H9 (cell line): ENCODE results near the gene IL1RAP. TPM values are rescaled to one million over a fixed set of nuclear protein-coding genes. Genes with fewer than 3 reads are reported as not detected.

Experiments
- DNase-seq: peaks from one replicate; pipeline ENCODE4 v3.0.0-alpha.2; 2017
- H2AFZ ChIP-seq: one replicate; pipeline ENCODE4 v1.6.1; 2013; ENCODE audit warnings: mild to moderate bottlenecking, low read length, control low read depth, moderate library complexity
- H2AK5ac ChIP-seq: 2 replicates; pipeline ENCODE4 v1.6.1; 2013; ENCODE audit warnings: low read length, control low read depth, mixed read lengths; ENCODE audit not compliant: insufficient read length
- H2BK120ac ChIP-seq: one replicate; pipeline ENCODE4 v1.6.1; 2013; ENCODE audit warnings: low read depth, mild to moderate bottlenecking, low read length, control low read depth, inconsistent platforms; ENCODE audit not compliant: poor library complexity, severe bottlenecking
- H2BK12ac ChIP-seq: 2 replicates; pipeline ENCODE4 v1.6.1; 2013; ENCODE audit warnings: low read length, control low read depth, mixed read lengths, low read depth; ENCODE audit not compliant: insufficient read length
- H2BK15ac ChIP-seq: 2 replicates; pipeline ENCODE4 v1.6.1; 2013; ENCODE audit warnings: low read depth, low read length, control low read depth
- H2BK20ac ChIP-seq: one replicate; pipeline ENCODE4 v1.6.1; 2013; ENCODE audit warnings: low read depth, mild to moderate bottlenecking, low read length, control low read depth, inconsistent platforms; ENCODE audit not compliant: poor library complexity, severe bottlenecking
- H2BK5ac ChIP-seq: 2 replicates; pipeline ENCODE4 v1.6.1; 2013; ENCODE audit warnings: low read length, control low read depth, mixed read lengths; ENCODE audit not compliant: insufficient read length
- H3K14ac ChIP-seq: 2 replicates; pipeline ENCODE4 v1.6.1; 2013; ENCODE audit warnings: low read length, control low read depth; ENCODE audit not compliant: insufficient read depth
- H3K18ac ChIP-seq: 2 replicates; pipeline ENCODE4 v1.6.1; 2013; ENCODE audit warnings: low read depth, mild to moderate bottlenecking, mixed read lengths, low read length, control low read depth; ENCODE audit not compliant: insufficient read length
- H3K23ac ChIP-seq: 2 replicates; pipeline ENCODE4 v1.6.1; 2013; ENCODE audit warnings: low read length, control low read depth, mixed read lengths, low read depth; ENCODE audit not compliant: insufficient read length
- H3K23me2 ChIP-seq: 2 replicates; pipeline ENCODE4 v1.6.1; 2013; ENCODE audit warnings: low read depth, mild to moderate bottlenecking, mixed read lengths, low read length, control low read depth; ENCODE audit not compliant: insufficient read length, poor library complexity, severe bottlenecking
- H3K27ac ChIP-seq: 2 replicates; pipeline ENCODE4 v1.5.1; 2013; ENCODE audit warnings: low read length, control low read depth, mixed read lengths, low read depth; ENCODE audit not compliant: insufficient read length
- H3K27me3 ChIP-seq: 2 replicates; pipeline ENCODE4 v1.6.1; 2013; ENCODE audit warnings: low read length, control low read depth, inconsistent platforms; ENCODE audit not compliant: insufficient read depth
- H3K4ac ChIP-seq: 2 replicates; pipeline ENCODE4 v1.6.1; 2013; ENCODE audit warnings: low read depth, mild to moderate bottlenecking, control low read depth, inconsistent platforms, low read length, moderate library complexity
- H3K4me1 ChIP-seq: 2 replicates; pipeline ENCODE4 v1.6.1; 2013; ENCODE audit warnings: low read length, control low read depth, inconsistent platforms; ENCODE audit not compliant: insufficient read depth
- H3K4me2 ChIP-seq: 2 replicates; pipeline ENCODE4 v1.6.1; 2013; ENCODE audit warnings: low read length, control low read depth, mixed read lengths; ENCODE audit not compliant: insufficient read length, insufficient read depth
- H3K56ac ChIP-seq: 2 replicates; pipeline ENCODE4 v1.6.1; 2013; ENCODE audit warnings: low read depth, mild to moderate bottlenecking, mixed read lengths, low read length, control low read depth; ENCODE audit not compliant: insufficient read length
- H3K79me1 ChIP-seq: 2 replicates; pipeline ENCODE4 v1.6.1; 2013; ENCODE audit warnings: low read depth, mild to moderate bottlenecking, moderate library complexity, low read length, control low read depth, inconsistent platforms; ENCODE audit not compliant: insufficient read depth, poor library complexity, severe bottlenecking
- H3K79me2 ChIP-seq: 2 replicates; pipeline ENCODE4 v1.6.1; 2013; ENCODE audit warnings: low read length, control low read depth, inconsistent platforms; ENCODE audit not compliant: insufficient read depth
- H3K9ac ChIP-seq: 2 replicates; pipeline ENCODE4 v1.6.1; 2013; ENCODE audit warnings: low read length, control low read depth, mixed read lengths; ENCODE audit not compliant: insufficient read length; ENCODE audit errors: extremely low read depth
- H3K9me3 ChIP-seq: one replicate; pipeline ENCODE4 v1.6.1; 2013; ENCODE audit warnings: low read depth, low read length, inconsistent platforms; ENCODE audit not compliant: control insufficient read depth
- H3T11ph ChIP-seq: one replicate; pipeline ENCODE4 v1.6.1; 2013; ENCODE audit warnings: mild to moderate bottlenecking, low read length, control low read depth, inconsistent platforms
- H4K20me1 ChIP-seq: one replicate; pipeline ENCODE4 v1.6.1; 2013; ENCODE audit not compliant: control insufficient read depth, insufficient read length, insufficient read depth
- H4K5ac ChIP-seq: 2 replicates; pipeline ENCODE4 v1.6.1; 2013; ENCODE audit warnings: low read depth, mild to moderate bottlenecking, mixed read lengths, low read length, control low read depth; ENCODE audit not compliant: insufficient read length
- H4K8ac ChIP-seq: replicated peaks from 2 replicates; pipeline ENCODE4 v1.6.1; 2013; ENCODE audit warnings: low read length, control low read depth, mixed read lengths, low read depth; ENCODE audit not compliant: insufficient read length
- H4K91ac ChIP-seq: 2 replicates; pipeline ENCODE4 v1.6.1; 2013; ENCODE audit warnings: low read depth, mild to moderate bottlenecking, moderate library complexity, mixed read lengths, low read length, control low read depth; ENCODE audit not compliant: insufficient read length
- H3K27ac Mint-ChIP-seq, 3 experiments: 2 replicates in 2 of 3; 3 replicates in 1 of 3; pipeline ENCODE4 v1.8.0; 2020 to 2021; ENCODE audit warnings: mixed read lengths in 3 of 3, mild to moderate bottlenecking in 1 of 3, moderate library complexity in 1 of 3
- H3K27me3 Mint-ChIP-seq: 2 replicates; pipeline ENCODE4 v1.8.0; 2021; ENCODE audit warnings: low read depth, mild to moderate bottlenecking, moderate library complexity, mixed read lengths
- H3K36me3 Mint-ChIP-seq, 3 experiments: 2 replicates in 2 of 3; 3 replicates in 1 of 3; pipeline ENCODE4 v1.8.0; 2020 to 2021; ENCODE audit warnings: low read depth in 3 of 3, mixed read lengths in 3 of 3; ENCODE audit not compliant: insufficient read depth in 1 of 3
- H3K4me1 Mint-ChIP-seq, 2 experiments: 2 replicates each; pipeline ENCODE4 v1.8.0; 2020; ENCODE audit warnings: mixed read lengths in 2 of 2
- H3K4me3 Mint-ChIP-seq, 2 experiments: 2 replicates in 1 of 2; 3 replicates in 1 of 2; pipeline ENCODE4 v1.8.0; 2020 to 2021; ENCODE audit warnings: mild to moderate bottlenecking in 2 of 2, mixed read lengths in 2 of 2, moderate library complexity in 1 of 2
- H3K9me3 Mint-ChIP-seq, 2 experiments: 2 replicates in 1 of 2; 3 replicates in 1 of 2; pipeline ENCODE4 v1.8.0; 2020; ENCODE audit warnings: mild to moderate bottlenecking in 2 of 2, mixed read lengths in 2 of 2, moderate library complexity in 1 of 2
- CTCF ChIP-seq: fragments of 200-600 bp; sonication (generic); conservative IDR thresholded peaks from 3 replicates; pipeline ENCODE4 v1.8.0; 2021; ENCODE audit warnings: antibody characterized with exemption, mild to moderate bottlenecking
- WGBS: extraction: QIAGEN DNeasy Blood & Tissue Kit; methylation state at CpG from one replicate; pipeline ENCODE4 v1.1.7; 2013; ENCODE audit warnings: missing lambda C conversion rate, low lambda C conversion rate, mixed read lengths; ENCODE audit not compliant: insufficient read length; ENCODE audit errors: extremely low coverage; 5-methylcytosine and 5-hydroxymethylcytosine counted together
- total RNA-seq: library from RNA; stranded (reverse); gene quantifications from 2 replicates; pipeline ENCODE4 v1.2.1, GENCODE V29; 2021

IL1RAP gene
- total RNA-seq, 1 experiment from 2014 or later = 4.6 TPM

- H2AK5ac ChIP-seq = no peak overlapping the region
- Mint-ChIP-seq H3K4me3 (no peak overlapping the region), H3K9me3 (no peaks in the 10 kb centered on the region), H3K36me3 (no peaks in the 10 kb centered on the region), H3K27me3 (0 out of 2 replicates have a peak, but pooled peaks cover 2% of the 10 kb centered on the region), H3K4me1 (peaks cover 3 to 4% of the 10 kb centered on the region in 2 experiments; a peak in 1 of 4 replicates), H3K27ac (no peak overlapping the region)
- no peak overlapping the region for H3K4me2 ChIP-seq
- H3K14ac ChIP-seq = no peak overlapping the region
- no peaks in the 10 kb centered on the region for H4K20me1 ChIP-seq
- no peaks in the 10 kb centered on the region for H3K79me2 ChIP-seq
- no CpG with 5 or more reads among the region's 4 CpGs for WGBS
- no peak overlapping the region for H2AFZ ChIP-seq
- H3K18ac ChIP-seq = no peak overlapping the region
- no peak overlapping the region for H3K27ac ChIP-seq
- no peak overlapping the region for H2BK5ac ChIP-seq
- H3K23me2 ChIP-seq = no peaks in the 10 kb centered on the region
- no peak overlapping the region for H4K5ac ChIP-seq
- no peaks in the 10 kb centered on the region for H3K27me3 ChIP-seq
- H3K4me1 ChIP-seq = no peaks in the 10 kb centered on the region; the same call in 1 of the 2 replicates
- no peak overlapping the region for H3K9ac ChIP-seq
- H2BK15ac ChIP-seq = no peak overlapping the region
- no peak overlapping the region for H3K4ac ChIP-seq
- TF ChIP-seq CTCF = no peak
- H3K56ac ChIP-seq = no peak overlapping the region
- no peak overlapping the region for H2BK20ac ChIP-seq
- no peaks in the 10 kb centered on the region for H3K9me3 ChIP-seq
- DNase-seq = no peak
- no peak overlapping the region for H4K8ac ChIP-seq
- H4K91ac ChIP-seq = no peak overlapping the region
- H3K23ac ChIP-seq = no peak overlapping the region
- H2BK12ac ChIP-seq = no peak overlapping the region
- H3T11ph ChIP-seq = no peak overlapping the region
- H3K79me1 ChIP-seq = no peaks in the 10 kb centered on the region
- no peak overlapping the region for H2BK120ac ChIP-seq
These were observed 7.6 kb upstream of the IL1RAP start for GRCh38 chr3:190506271-190506670.
